ENCODE results near the gene SPATA25.

DNA sequence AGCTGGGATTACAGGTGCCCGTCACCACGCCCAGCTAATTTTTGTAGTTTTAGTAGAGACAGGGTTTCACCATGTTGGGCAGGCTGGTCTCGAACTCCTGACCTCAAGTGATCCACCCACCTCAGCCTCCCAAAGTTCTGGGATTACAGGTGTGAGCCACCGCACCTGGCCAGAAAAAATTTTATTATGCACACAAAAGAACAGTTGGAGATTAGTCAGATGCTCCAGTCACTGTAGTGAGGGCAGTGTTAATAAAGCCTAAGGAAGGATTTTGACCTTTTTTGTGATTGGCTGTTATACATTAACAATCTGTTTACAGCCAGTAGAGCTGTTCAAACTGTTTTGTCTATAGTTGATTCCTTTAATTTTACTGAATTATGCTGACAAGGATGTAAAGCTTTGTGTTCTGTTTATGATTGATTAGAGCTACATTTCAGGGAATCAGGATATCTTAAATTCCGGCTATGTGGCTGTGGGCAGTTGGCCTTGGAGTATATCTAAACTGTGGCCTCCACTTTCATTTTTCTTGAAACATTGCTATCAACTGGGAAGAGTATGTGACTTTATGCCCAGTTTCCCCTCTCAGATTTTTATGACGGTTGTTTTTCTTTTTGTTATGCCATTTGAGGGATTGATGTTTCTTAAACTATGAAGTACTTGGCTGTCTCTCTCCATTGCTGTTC, 20.1 kb downstream of the SPATA25 start:
- TF ChIP-seq CTCF (IDR thresholded peaks at IDR 0.05) (no peak), EP300 (IDR thresholded peaks at IDR 0.05) (no peak), POLR2AphosphoS5 (IDR thresholded peaks at IDR 0.05) (no peak), POLR2A (IDR thresholded peaks at IDR 0.05) (no peak)
